GM21367 (cell line): ENCODE results near the gene THSD7A.
"Not testable (repeated sequence)": the region's sequence is repeated elsewhere in the genome, so short reads cannot be mapped to it uniquely, and the experiment has no call there.

Source experiments
- ATAC-seq: cut with Tn5 transposase; IDR thresholded peaks from one replicate; pipeline ENCODE4 v1.9.1; 2021; ENCODE audit not compliant: unreplicated experiment

Gene THSD7A

GRCh38 chr7:11527707-11528106 is 304.3 kb downstream of the THSD7A start:
- ATAC-seq: no peak

GRCh38 chr7:11524476-11525397 is 307.3 kb downstream of the THSD7A start:
- no peak for ATAC-seq

GRCh38 chr7:11521964-11522499 is 310.0 kb downstream of the THSD7A start:
- not testable (repeated sequence) for ATAC-seq

GRCh38 chr7:11517853-11518252 is 314.1 kb downstream of the THSD7A start:
- no peak for ATAC-seq

- ATAC-seq: no peak
Observed at GRCh38 chr7:11516328-11516727, 315.7 kb downstream of the THSD7A start.

GRCh38 chr7:11513460-11513859 is 318.5 kb downstream of the THSD7A start:
- no peak for ATAC-seq

- no peak for ATAC-seq
Observed at GRCh38 chr7:11507929-11508328, 324.1 kb downstream of the THSD7A start.

GRCh38 chr7:11506417-11506816 is 325.6 kb downstream of the THSD7A start:
- no peak for ATAC-seq

- no peak for ATAC-seq
Observed at GRCh38 chr7:11505471-11505985, 326.5 kb downstream of the THSD7A start.

GRCh38 chr7:11492307-11492706 is 339.7 kb downstream of the THSD7A start:
- no peak for ATAC-seq

GRCh38 chr7:11491811-11492210 is 340.2 kb downstream of the THSD7A start:
- ATAC-seq: no peak

GRCh38 chr7:11489280-11489679 is 342.7 kb downstream of the THSD7A start:
- no peak for ATAC-seq

GRCh38 chr7:11486271-11486670 is 345.7 kb downstream of the THSD7A start:
- ATAC-seq: no peak

- no peak for ATAC-seq
Observed at GRCh38 chr7:11485636-11486035, 346.4 kb downstream of the THSD7A start.

- ATAC-seq: no peak
Observed at GRCh38 chr7:11480143-11480542, 351.9 kb downstream of the THSD7A start.

- ATAC-seq: no peak
Observed at GRCh38 chr7:11478882-11479281, 353.1 kb downstream of the THSD7A start.

- ATAC-seq: no peak
Observed at GRCh38 chr7:11478426-11478825, 353.6 kb downstream of the THSD7A start.

GRCh38 chr7:11474902-11475585 is 357.0 kb downstream of the THSD7A start:
- no peak for ATAC-seq

GRCh38 chr7:11473807-11474424 is 358.1 kb downstream of the THSD7A start:
- ATAC-seq: no peak

- ATAC-seq: no peak
Observed at GRCh38 chr7:11473220-11473619, 358.8 kb downstream of the THSD7A start.

GRCh38 chr7:11472646-11473045 is 359.4 kb downstream of the THSD7A start:
- no peak for ATAC-seq
